NB4 (cell line): ENCODE measurements around the gene BARHL1.

Experiments
- DNase-seq: peaks from one replicate; pipeline ENCODE4 v3.0.0; 2010; ENCODE audit warnings: low read depth
- H3K4me3 ChIP-seq: one replicate; pipeline ENCODE4 v1.5.1; 2011; ENCODE audit warnings: mild to moderate bottlenecking, low read depth, low read length, moderate library complexity
- MYC ChIP-seq: IDR thresholded peaks from 2 replicates; pipeline ENCODE4 v1.6.1; 2011; ENCODE audit warnings: low read depth, low read length
- POLR2A ChIP-seq: IDR thresholded peaks from 2 replicates; pipeline ENCODE4 v1.6.1; 2011; ENCODE audit warnings: mild to moderate bottlenecking; ENCODE audit not compliant: insufficient read length; ENCODE audit errors: extremely low read depth
- TF ChIP-seq, protein P1 (sequence below): IDR thresholded peaks from 2 replicates; pipeline ENCODE4 v1.6.1; 2011; ENCODE audit warnings: low read depth, low read length
- TF ChIP-seq, protein P2 (sequence below): IDR thresholded peaks from one replicate; pipeline ENCODE4 v1.5.1; 2012; ENCODE audit warnings: low read depth, low read length

Gene BARHL1

DNA sequence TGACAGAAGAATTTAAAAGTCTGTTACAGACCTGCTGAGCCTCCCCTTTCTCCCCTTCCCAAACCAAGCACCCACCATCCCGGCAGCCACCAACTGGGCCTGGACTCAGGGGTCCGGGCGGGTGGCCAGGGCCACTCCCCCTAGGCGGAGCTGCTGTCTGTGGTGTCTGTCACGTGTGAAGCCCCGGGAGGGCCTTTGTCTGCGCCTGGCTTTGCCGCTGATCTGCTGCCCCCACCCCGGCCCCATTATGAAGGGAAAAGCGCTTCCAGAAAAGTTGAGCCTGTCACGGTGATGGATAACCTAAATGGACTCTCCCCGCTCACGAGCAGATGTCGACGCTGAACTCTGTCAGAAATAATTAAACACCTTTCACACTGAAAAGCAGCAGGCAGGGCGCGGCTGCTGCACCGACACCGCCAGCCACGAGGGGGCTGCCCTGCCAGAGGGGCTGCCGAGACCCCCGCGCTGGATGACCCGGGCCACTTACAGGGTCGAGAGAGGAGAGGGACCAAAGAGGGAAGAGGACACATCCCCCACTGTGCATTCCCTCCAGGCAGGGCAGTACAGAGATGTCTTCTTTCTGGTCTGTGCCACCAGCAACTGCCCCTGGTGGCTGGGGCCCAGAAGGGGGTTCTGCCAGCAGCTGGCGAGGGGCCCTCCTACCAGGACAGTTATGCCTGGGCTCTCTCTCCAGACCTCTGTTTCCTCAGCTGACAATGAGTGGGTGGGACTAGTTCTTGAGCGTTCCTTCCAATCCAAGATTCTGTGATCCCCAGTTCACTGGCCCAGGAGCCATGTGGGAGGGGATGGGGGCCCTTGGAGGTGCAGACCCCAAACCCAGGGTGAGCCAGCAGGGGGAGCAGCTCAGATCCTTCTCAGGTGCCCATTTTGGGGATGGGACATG lies 36.0 kb upstream of the BARHL1 start:
- DNase-seq = peak; percentile 12
- no peak overlapping the region for H3K4me3 ChIP-seq
- TF ChIP-seq, protein P1, sequence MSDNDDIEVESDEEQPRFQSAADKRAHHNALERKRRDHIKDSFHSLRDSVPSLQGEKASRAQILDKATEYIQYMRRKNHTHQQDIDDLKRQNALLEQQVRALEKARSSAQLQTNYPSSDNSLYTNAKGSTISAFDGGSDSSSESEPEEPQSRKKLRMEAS = no peak
- TF ChIP-seq, protein P2, sequence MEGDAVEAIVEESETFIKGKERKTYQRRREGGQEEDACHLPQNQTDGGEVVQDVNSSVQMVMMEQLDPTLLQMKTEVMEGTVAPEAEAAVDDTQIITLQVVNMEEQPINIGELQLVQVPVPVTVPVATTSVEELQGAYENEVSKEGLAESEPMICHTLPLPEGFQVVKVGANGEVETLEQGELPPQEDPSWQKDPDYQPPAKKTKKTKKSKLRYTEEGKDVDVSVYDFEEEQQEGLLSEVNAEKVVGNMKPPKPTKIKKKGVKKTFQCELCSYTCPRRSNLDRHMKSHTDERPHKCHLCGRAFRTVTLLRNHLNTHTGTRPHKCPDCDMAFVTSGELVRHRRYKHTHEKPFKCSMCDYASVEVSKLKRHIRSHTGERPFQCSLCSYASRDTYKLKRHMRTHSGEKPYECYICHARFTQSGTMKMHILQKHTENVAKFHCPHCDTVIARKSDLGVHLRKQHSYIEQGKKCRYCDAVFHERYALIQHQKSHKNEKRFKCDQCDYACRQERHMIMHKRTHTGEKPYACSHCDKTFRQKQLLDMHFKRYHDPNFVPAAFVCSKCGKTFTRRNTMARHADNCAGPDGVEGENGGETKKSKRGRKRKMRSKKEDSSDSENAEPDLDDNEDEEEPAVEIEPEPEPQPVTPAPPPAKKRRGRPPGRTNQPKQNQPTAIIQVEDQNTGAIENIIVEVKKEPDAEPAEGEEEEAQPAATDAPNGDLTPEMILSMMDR = peak; percentile 26

DNA sequence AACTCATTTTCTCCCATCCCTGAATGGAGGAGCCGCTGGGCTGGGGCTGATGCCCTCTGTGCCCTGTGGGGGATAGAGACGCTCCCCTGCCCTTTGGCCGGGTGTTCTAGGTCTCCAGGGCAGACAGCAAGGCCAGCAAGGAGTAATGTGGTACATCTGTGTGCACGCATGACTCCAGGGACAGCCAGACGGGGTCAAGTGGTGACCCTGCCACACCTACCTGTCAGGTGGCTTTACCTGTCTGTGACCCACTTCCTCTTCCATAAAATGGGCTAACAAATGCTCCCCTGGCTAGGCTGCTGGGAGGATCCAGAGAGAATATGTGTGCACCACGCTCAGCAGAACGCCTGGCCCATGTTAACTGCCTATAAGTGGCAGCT lies 35.4 kb upstream of the BARHL1 start:
- no peak for DNase-seq
- TF ChIP-seq, protein P1 = no peak
- TF ChIP-seq POLR2A (no peak), MYC (no peak)
- TF ChIP-seq, protein P2 = no peak
- no peak overlapping the region for H3K4me3 ChIP-seq

DNA sequence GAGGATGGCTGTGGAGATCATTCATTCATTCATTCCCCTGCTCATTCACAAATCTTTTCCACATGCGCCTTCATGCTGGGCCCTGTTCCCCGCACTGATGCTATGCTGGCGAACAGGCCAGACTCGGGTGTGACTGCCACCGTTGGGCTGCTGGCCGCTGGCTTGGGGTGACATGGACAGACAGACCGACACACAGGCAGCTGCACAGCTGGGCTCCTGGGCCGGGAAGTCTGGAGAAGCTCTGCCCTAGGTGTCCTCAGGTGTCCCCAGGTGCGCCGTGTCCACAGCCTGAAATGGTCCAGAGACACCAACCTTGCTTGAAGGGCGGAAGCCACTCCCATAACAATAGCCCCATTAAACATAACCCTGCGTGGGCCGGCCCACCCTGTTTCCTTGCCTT lies 35.0 kb upstream of the BARHL1 start:
- DNase-seq = no peak
- H3K4me3 ChIP-seq = no peak overlapping the region
- TF ChIP-seq MYC = no peak
- TF ChIP-seq, protein P1 = no peak
- TF ChIP-seq POLR2A = no peak
- TF ChIP-seq, protein P2 = no peak

DNA sequence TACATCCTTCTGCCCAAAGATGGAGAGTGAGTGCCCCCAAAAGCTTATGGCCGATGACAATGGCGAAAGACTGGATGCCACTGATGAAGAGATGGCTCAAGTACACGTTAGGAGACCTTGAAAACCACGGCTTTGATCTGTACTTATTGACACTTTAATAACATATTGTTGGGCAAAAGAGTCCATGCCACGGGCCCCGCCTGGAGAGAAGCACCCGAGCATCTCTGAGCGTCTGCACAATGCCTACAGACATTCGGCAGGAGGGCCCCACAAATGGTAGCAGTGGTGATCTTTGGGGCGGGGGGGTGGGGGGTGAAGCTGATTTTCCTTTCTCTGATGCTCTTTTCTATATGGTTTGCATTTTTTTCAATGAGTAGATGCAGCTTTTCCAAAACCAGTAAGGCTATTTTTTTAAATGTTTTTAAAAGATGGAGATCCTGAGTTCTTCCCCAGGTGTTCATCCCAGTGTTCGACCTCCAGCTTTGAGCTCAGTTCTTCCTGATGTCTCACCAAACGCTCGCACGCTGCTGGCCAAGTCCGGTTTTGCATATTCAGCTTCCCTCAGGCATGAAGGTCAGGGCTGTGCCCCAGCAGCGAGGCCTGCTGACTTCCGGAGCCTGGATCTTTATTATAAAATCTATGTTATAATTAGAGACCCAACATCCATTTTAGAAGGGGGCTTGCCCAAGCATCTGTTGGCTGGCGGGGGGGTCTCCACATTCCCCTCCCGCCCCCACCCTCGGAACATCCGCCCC lies 34.3 kb upstream of the BARHL1 start:
- no peak overlapping the region for H3K4me3 ChIP-seq
- DNase-seq = no peak
- TF ChIP-seq POLR2A (no peak), MYC (no peak)
- TF ChIP-seq, protein P1 = no peak
- TF ChIP-seq, protein P2 = no peak

DNA sequence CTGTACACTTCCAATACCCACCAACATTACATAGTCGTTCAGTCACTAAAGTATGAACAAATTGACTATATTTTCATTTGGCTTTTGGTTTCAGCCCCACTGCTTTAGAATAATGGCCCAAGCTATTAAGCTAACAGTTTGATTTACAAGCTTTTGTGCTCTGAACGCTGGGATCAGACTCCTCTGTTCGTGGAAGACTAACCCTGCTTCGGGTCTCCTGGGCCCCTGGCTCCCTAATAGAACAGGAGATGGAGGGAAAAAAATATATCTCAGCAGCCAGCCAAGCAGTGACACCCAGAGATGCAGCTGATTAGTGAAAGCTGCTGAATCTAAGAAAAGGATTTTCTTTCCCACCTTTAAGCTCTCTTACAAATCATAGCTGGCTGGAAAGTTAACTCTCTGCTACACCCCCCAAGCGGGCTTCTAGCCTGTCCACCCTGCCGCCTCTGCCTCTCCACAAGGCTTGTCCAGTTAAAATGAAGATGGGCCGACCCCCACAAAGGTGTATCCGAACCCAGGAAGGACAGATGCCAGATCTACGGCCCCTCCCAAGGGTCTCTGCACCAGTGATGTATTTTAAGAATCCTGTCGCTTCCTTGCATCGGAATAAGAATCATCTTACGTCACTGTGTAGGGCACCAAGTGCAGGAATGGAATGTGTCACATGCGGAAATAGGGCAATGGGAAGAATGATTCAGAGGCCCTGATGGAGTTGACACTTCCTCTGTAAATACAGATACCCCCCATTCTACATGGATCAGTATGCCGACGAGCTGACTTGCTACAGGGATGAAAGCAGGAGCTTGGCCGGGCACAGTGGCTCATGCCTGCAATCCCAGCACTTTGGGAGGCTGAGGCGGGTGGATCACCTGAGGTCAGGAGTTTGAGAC lies 33.4 kb upstream of the BARHL1 start:
- TF ChIP-seq POLR2A (no peak), MYC (no peak)
- TF ChIP-seq, protein P1 = no peak
- TF ChIP-seq, protein P2 = no peak
- no peak for DNase-seq
- H3K4me3 ChIP-seq = no peak overlapping the region
